Measurements from ENCODE around the gene ZNF423.

- TF ChIP-seq EZH2 (IDR thresholded peaks at IDR 0.05; ENCODE audit: borderline replicate concordance, low read length) (no peak), CTCF (conservative IDR thresholded peaks at IDR 0.05 in 1 of 2, IDR thresholded peaks at IDR 0.05 in 1 of 2; ENCODE audit: extremely low read depth in 1 of 2, insufficient read depth in 1 of 2, low read depth in 1 of 2, low read length in 2 of 2) (no peak)
Observed at GRCh38 chr16:49682577-49683165, 173.2 kb downstream of the ZNF423 start.
